GM06990 (cell line): Measurements from ENCODE around the gene LAMC2.
"Not testable (repeated sequence)": the region's sequence is repeated elsewhere in the genome, so short reads cannot be mapped to it uniquely, and the experiment has no call there.

Source experiments
- DNase-seq: peaks from one replicate; pipeline ENCODE4 v3.0.0-alpha.2; 2011; ENCODE audit not compliant: insufficient read length; ENCODE audit errors: extremely low read depth
- H3K27me3 ChIP-seq: replicated peaks from 2 replicates; pipeline ENCODE4 v1.6.0; 2011; ENCODE audit warnings: low read length; ENCODE audit not compliant: control insufficient read depth, insufficient read depth
- H3K36me3 ChIP-seq: 2 replicates; pipeline ENCODE4 v1.5.1; 2011; ENCODE audit warnings: low read length; ENCODE audit not compliant: control insufficient read depth, insufficient read depth
- H3K4me3 ChIP-seq: replicated peaks from 2 replicates; pipeline ENCODE4 v1.5.1; 2011; ENCODE audit warnings: low read depth, mild to moderate bottlenecking, control low read depth, low read length
- TF ChIP-seq, protein P1 (sequence below): IDR thresholded peaks from 2 replicates; pipeline ENCODE4 v1.5.1; 2011; ENCODE audit warnings: low read length, control low read depth, mild to moderate bottlenecking, inconsistent platforms; ENCODE audit not compliant: insufficient read depth, poor library complexity, severe bottlenecking

Gene LAMC2

DNA sequence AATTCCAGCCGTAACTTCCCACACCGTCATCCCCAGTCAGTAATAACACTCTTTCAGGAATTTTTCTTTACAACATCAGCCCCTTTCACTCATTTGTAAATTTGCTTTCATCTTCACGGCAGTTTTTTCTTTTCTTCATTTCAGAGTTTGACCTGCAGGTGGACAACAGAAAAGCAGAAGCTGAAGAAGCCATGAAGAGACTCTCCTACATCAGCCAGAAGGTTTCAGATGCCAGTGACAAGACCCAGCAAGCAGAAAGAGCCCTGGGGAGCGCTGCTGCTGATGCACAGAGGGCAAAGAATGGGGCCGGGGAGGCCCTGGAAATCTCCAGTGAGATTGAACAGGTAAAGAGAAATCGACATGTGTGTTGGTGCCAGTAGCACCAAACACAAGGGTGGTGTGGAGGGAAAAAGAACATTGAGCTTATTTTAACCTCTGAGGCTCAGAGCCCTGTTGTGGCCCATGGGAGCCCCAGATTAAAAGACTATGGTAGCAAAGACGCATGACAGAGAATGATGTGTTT, 53.2 kb downstream of the LAMC2 start:
- Histone ChIP-seq H3K36me3 (no peaks in the 10 kb centered on the region), H3K4me3 (no peak overlapping the region), H3K27me3 (no peaks in the 10 kb centered on the region)
- no peak for DNase-seq
- TF ChIP-seq, protein P1, sequence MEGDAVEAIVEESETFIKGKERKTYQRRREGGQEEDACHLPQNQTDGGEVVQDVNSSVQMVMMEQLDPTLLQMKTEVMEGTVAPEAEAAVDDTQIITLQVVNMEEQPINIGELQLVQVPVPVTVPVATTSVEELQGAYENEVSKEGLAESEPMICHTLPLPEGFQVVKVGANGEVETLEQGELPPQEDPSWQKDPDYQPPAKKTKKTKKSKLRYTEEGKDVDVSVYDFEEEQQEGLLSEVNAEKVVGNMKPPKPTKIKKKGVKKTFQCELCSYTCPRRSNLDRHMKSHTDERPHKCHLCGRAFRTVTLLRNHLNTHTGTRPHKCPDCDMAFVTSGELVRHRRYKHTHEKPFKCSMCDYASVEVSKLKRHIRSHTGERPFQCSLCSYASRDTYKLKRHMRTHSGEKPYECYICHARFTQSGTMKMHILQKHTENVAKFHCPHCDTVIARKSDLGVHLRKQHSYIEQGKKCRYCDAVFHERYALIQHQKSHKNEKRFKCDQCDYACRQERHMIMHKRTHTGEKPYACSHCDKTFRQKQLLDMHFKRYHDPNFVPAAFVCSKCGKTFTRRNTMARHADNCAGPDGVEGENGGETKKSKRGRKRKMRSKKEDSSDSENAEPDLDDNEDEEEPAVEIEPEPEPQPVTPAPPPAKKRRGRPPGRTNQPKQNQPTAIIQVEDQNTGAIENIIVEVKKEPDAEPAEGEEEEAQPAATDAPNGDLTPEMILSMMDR: no peak

DNA sequence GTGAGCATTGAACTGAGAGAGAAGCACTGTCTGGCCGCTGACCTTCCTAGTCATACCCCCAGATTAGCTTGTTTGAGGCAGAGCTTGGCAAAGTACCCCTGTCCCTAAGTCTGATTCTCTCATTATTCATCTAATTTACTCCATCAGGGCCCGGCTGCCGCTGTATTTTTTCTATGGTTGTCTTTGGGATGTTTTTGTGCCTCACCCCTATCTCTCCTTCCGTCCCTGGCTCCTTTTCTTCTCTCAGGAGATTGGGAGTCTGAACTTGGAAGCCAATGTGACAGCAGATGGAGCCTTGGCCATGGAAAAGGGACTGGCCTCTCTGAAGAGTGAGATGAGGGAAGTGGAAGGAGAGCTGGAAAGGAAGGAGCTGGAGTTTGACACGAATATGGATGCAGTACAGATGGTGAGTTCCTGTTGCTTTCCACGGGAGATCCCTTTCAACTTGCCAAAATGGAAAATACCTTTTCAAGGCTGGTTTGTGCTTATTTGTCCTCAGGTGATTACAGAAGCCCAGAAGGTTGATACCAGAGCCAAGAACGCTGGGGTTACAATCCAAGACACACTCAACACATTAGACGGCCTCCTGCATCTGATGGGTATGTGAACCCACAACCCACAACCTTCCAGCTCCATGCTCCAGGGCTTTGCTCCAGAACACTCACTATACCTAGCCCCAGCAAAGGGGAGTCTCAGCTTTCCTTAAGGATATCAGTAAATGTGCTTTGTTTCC, 53.9 kb downstream of the LAMC2 start:
- no peak overlapping the region for H3K4me3 ChIP-seq
- TF ChIP-seq, protein P1: no peak
- no peaks in the 10 kb centered on the region for H3K27me3 ChIP-seq
- DNase-seq: no peak
- H3K36me3 ChIP-seq: no peaks in the 10 kb centered on the region

DNA sequence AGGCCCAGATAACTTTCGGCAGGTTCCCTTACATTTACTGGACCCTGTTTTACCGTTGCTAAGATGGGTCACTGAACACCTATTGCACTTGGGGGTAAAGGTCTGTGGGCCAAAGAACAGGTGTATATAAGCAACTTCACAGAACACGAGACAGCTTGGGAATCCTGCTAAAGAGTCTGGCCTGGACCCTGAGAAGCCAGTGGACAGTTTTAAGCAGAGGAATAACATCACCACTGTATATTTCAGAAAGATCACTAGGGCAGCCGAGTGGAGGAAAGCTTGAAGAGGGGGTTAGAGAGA, 54.4 kb downstream of the LAMC2 start:
- no peak overlapping the region for H3K4me3 ChIP-seq
- TF ChIP-seq, protein P1: no peak
- H3K27me3 ChIP-seq: no peaks in the 10 kb centered on the region
- no peak for DNase-seq
- H3K36me3 ChIP-seq: no peaks in the 10 kb centered on the region

DNA sequence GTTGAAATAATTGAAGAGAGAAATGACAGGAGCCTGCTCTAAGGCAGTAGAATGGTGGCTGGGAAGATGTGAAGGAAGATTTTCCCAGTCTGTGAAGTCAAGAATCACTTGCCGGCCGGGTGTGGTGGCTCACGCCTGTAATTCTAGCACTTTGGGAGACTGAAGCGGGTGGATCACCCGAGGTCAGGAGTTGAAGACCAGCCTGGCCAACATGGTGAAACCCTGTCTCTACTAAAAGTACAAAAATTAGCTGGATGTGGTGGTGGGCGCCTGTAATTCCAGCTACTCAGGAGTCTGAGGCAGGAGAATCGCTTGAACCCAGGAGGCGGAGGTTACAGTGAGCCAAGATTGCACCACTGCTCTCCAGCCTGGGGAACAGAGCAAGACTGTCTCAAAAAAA, 54.8 kb downstream of the LAMC2 start:
- not testable (repeated sequence) for H3K27me3 ChIP-seq, DNase-seq, H3K36me3 ChIP-seq, H3K4me3 ChIP-seq

DNA sequence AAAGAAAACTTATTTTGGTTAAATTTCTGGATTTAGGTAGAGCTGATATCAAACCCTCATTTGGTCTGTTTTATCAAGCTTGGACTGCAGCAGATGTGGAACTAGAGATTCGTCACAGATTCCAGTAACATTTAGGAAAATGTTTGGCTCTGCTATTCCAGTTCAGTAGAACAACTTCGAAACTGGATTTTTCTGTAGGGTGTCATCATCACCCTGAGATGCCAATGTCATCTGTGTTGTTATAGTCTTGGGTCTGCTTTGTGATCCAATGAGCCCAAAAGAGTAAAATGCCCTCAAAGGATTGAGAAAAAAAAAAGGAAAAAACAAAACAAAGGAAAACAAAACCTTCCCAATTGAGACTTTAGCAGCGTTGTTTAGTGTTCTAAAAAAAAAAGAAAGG, 55.4 kb downstream of the LAMC2 start:
- H3K36me3 ChIP-seq: no peaks in the 10 kb centered on the region
- no peak overlapping the region for H3K4me3 ChIP-seq
- DNase-seq: no peak
- TF ChIP-seq, protein P1: no peak
- no peaks in the 10 kb centered on the region for H3K27me3 ChIP-seq

DNA sequence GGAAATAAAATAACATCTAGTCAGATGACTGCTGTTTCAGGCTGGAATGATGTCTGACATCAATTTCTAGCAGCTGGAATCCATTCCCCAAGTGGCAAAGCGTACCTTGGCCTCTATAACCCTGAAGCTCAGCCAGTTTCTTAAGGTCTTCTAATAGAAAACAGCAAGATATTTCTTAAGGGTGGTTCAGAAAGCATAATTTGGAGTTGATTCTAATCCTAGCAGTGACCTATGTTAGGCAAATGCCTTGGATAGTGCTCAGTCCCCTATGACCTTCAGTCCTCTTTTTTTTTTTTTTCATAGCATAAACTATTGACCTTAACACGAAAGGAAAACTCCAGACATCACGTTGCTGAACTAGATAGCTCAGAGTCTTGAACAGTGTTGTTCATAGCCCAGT, 56.5 kb downstream of the LAMC2 start:
- Histone ChIP-seq H3K36me3 (no peaks in the 10 kb centered on the region), H3K27me3 (no peaks in the 10 kb centered on the region), H3K4me3 (no peak overlapping the region)
- TF ChIP-seq, protein P1: no peak
- DNase-seq: no peak
